ENCODE measurements around the gene CLEC16A.
A peak's percentile ranks its signal among the peaks of the same experiment; 100 is the strongest.

The CLEC16A gene

GRCh38 chr16:10987361-10988163 is 43.2 kb downstream of the CLEC16A start:
- no peak for FAIRE-seq

DNA sequence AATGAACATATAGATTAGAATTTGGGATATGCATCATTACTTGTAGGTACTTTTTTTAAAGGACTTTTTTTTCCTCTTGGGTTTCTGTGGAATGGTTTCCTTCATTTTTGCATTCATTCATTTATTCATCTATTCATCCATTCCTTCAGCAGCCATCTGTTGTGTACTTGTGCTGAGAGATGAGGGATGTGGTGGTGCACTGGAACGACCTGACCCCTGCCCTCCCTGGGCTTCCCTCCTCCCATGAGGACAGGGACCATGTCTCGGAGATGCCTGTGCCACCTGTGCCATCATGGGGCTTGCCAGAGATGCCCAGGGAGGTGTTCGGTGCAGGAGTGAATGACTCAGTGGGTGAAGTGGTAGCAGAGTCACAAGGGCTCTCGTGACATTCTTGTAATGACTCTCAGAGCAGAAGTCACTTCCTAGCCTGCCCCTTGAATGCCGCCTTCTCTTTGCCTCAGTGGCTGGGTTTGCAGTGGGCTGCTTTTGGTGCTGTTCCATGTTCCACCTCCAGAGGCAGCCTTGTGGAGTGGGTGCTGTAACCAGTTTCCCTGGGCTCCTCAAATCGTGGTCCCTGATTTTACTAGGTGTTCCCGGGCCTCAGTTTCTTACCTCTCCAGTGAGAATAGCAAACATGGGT is 43.9 kb downstream of the CLEC16A start:
- FAIRE-seq, result no peak
- DNase-seq (ENCODE audit: insufficient read length, low spot score), result no peak

More at GRCh38 chr16:10987361-10988163, 43.2 kb downstream of the CLEC16A start:
- no peak for DNase-seq (ENCODE audit: insufficient read length, low spot score)

DNA sequence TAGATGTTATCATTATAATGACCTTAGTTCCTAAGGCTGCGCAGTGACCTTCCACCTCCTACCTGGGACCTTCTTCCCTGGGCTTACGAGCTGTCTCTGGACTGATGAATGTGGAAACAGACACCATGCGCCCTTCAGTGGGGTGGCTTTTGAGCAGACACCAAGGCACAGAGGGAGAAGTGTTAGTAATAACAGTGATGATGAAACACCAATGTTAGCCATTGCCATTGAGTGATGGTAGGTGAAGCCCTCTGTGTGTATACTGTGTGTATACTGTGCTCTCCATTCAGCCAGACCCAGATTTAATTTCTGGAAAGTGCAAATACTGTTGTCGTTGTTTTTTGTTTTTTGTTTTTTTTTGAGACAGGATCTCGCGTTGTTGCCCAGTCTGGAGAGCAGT is 44.5 kb downstream of the CLEC16A start:
- FAIRE-seq (no peak), DNase-seq (ENCODE audit: insufficient read length, low spot score) (no peak)

DNA sequence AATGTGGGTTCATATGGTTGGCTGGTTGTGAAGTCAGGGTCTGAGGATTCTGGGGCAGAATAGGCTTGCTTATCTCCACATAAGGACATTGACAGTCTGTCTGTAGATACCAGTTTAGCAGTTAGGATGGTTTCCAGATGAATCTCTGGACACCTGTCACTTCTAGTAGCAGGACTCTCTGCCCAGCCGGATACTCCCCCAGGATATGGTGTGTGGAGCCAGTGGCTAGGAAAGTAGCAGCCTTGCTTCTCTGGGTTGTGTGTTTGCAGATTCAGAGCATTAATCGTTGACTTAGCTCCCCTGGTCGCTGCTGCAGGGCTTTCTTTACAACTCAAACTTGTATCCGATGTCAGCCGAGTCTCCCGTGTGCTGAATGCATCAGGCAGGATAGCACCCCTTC is 45.2 kb downstream of the CLEC16A start:
- no peak for FAIRE-seq
- DNase-seq (ENCODE audit: insufficient read length, low spot score), result no peak

- DNase-seq (ENCODE audit: insufficient read length, low spot score) (no peak), FAIRE-seq (no peak)
These were observed 46.0 kb downstream of the CLEC16A start for GRCh38 chr16:10990378-10990777.

DNA sequence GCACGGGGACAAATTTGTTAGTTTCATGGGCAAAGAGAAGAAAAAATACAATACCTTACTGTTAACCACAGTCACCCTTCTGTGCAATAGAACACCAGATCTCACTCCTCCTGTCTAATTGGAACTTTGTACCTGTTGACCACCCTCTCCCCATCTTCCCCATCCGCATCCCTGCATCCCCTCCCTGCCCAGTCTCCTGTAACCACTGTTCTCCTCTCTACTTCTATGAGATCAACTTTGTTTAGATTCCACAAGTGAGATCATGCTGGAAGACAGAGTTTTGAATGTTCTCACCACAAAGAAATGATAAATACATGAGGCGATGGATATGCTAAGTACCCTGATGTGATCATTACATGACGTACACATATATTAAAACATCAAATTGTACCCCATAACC is 47.7 kb downstream of the CLEC16A start:
- FAIRE-seq (no peak), DNase-seq (ENCODE audit: insufficient read length, low spot score) (no peak)

- no peak for FAIRE-seq
- DNase-seq (ENCODE audit: insufficient read length, low spot score), result peak; percentile 67
These were observed 48.4 kb downstream of the CLEC16A start for GRCh38 chr16:10992797-10993196.

DNA sequence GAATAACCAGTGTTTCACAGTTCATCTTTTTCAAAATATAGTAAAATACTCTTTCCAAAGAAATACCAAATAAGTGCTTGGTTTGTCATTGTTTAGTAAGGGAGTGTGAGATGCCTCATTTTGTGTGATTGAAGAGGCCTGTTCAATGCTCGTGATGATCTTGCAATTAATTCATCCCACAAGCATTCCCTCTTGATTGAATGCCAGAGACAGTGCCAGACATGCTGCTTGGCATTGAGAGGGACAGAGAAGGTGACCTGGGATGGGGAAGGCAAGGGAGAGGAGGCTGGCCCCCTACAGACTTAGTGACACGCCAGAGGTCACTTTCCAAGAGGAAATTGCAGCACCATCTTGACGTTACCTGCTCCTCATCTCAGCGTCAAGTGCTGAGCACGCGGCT is 49.3 kb downstream of the CLEC16A start:
- FAIRE-seq (no peak), DNase-seq (ENCODE audit: insufficient read length, low spot score) (no peak)

DNA sequence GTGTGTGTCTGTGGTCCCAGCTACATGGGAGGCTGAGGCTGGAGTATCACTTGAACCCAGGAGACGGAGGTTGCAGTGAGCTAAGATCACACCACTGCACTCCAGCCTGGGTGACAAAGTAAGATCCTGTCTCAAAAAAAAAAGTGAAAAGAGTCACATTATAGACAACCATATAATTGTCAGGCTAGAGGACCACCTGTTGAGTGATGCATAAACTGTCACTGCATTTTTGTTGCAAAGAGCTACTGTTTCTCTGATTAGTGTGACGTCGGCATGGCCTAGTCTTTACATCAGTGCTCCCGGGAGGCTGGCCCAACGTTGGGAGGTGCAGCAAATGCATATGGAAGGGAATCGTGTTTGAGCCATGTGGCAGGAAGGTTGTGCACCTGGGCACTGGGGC is 50.2 kb downstream of the CLEC16A start:
- FAIRE-seq (no peak), DNase-seq (ENCODE audit: insufficient read length, low spot score) (no peak)

GRCh38 chr16:10995565-10995964 is 51.2 kb downstream of the CLEC16A start:
- no peak for FAIRE-seq
- no peak for DNase-seq (ENCODE audit: insufficient read length, low spot score)

GRCh38 chr16:10997485-10997884 is 53.1 kb downstream of the CLEC16A start:
- no peak for FAIRE-seq
- DNase-seq (ENCODE audit: insufficient read length, low spot score), result no peak

GRCh38 chr16:10999300-10999699 is 54.9 kb downstream of the CLEC16A start:
- FAIRE-seq (no peak), DNase-seq (ENCODE audit: insufficient read length, low spot score) (no peak)

DNA sequence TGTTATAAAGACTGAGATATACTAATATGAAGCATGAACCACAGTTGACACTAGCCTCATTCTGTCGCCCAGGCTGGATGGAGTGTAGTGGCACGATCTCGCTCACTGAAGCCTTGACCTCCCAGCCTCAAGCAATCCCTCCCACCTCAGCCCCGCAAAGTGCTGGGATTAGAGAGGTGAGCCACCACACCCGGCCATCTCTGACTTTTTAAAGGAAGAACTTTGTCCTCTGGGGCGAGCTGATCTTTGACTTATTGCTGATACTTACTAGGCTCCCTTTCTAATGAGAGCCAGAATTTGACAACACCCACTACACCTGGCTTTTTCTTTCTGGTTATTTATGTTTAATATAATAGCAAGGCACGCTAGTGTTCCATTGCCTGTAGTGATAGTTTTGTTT is 57.2 kb downstream of the CLEC16A start:
- FAIRE-seq (no peak), DNase-seq (ENCODE audit: insufficient read length, low spot score) (no peak)

DNA sequence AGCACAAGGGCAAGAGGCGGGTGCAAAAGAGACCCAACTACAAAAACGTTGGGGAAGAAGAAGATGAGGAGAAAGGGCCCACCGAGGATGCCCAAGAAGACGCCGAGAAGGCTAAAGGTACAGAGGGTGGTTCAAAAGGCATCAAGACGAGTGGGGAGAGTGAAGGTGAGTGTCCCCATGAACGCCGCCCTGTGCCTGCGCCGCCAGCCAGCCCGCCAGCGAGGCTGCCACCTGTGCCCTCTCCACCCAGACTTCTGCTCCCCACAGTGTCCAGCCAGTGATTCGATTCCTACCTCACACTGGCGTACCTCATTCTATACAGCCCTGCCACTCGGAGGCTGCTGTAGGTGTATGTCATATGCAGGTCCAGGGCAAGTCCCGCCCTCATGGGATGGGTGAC is 58.8 kb downstream of the CLEC16A start:
- FAIRE-seq, result no peak
- no peak for DNase-seq (ENCODE audit: insufficient read length, low spot score)

- FAIRE-seq (no peak), DNase-seq (ENCODE audit: insufficient read length, low spot score) (no peak)
These were observed 60.0 kb downstream of the CLEC16A start for GRCh38 chr16:11004351-11004750.

DNA sequence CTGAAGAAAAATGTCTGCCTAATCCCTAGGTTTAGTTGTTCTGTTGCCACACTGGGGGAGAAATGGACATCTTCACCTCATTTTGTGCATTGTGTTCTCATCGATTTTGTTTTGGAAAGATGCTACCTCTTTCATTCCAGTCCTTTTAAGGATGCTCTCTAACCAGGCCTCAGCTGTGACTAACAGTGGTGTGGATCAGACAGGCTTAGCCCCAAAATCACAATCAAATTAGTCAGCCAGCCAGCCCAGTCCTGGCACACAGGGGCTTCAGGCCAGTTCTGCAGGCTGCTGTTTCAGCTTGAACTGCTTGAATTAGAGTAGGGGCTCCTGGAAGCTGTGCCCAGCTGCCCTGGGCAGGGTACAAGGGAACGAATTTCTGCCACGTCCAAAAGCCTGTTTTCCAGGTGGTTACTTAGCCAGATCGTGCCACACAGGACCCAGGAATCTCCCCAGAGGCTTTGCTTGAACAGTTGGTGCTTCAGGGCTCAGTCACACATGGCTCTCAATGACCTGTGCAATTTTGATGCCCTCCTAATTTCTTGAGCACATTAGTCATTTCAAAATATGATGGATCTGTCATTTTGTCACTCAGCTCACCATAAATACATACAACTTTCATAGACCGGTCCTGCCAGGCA is 60.7 kb downstream of the CLEC16A start:
- no peak for FAIRE-seq
- DNase-seq (ENCODE audit: insufficient read length, low spot score), result no peak

GRCh38 chr16:11005611-11005975 is 61.2 kb downstream of the CLEC16A start:
- FAIRE-seq, result no peak
- DNase-seq (ENCODE audit: insufficient read length, low spot score), result no peak

DNA sequence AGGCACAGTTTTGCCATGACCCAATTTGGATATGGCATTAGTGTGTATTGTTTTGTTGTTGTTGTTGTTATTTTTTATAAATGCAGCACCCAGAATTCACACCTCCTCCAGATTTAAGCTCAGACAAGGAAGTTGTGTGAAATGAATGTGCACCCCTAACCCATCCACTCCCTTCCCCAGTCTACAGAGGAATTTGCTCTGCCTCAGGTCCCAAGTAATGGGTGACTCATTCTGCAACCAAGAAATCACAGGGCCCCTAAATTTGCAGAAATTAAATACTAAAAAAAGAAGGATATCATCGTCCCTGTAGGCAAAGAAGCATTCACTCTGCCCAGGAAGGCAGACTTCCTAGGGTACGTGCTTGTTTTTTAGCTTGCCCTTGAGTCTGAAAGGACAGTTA is 62.3 kb downstream of the CLEC16A start:
- DNase-seq (ENCODE audit: insufficient read length, low spot score), result no peak
- FAIRE-seq, result no peak

DNA sequence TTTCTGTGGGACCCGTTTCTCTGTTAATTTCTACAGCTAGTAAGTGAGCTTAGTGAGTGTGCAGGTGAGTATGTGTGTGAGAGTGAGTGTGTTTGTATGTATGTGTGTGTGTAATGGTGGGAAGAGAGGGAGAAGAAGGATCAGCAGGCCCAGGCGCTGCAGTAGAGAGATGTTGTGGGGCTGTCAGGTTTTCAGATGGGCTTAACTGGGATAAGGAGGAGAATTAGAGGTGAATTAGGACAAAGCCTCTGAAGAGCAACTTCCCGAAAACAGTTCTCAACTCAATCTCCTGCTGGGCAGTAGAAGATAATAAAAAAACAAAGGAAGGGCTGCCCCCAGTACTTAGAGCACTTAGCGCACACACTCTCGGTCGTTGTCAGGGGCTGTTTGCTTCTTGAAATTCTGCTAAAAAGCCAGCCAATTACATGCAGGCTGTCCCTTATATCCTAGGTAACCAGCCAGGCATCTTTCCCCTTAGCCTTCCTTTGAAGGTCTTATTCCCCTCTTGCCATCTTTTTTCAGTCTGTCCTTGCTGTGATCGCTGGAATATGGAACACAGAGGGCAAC is 63.4 kb downstream of the CLEC16A start:
- FAIRE-seq, result no peak
- DNase-seq (ENCODE audit: insufficient read length, low spot score), result no peak

- DNase-seq (ENCODE audit: insufficient read length, low spot score) (no peak), FAIRE-seq (no peak)
These were observed 64.8 kb downstream of the CLEC16A start for GRCh38 chr16:11009027-11009755.
